SK-N-SH treated with all-trans-retinoic acid at 6 μM for 48 hours (cell line): ENCODE measurements around the gene ENPP7.

Experiments used
- ATAC-seq: fragments of 200-7000 bp; cut with Tn5 transposase; 3 replicates; pipeline ENCODE4 v1.9.1; 2020; ENCODE audit warnings: mild to moderate bottlenecking, moderate library complexity
- ARNTL ChIP-seq: fragments of 450-650 bp; formaldehyde crosslinking; IDR thresholded peaks from 2 replicates; pipeline ENCODE4 v1.5.0; 2020; ENCODE audit warnings: low read depth, mild to moderate bottlenecking, moderate library complexity, borderline replicate concordance
- BACH2 ChIP-seq: fragments of 250-450 bp; sonication (Bioruptor Pico); IDR thresholded peaks from 2 replicates; pipeline ENCODE4 v1.9.0; 2021; ENCODE audit warnings: mild to moderate bottlenecking, borderline replicate concordance
- CREB5 ChIP-seq: fragments of 250-450 bp; sonication (Bioruptor Pico); IDR thresholded peaks from 2 replicates; pipeline ENCODE4 v1.5.1; 2020; ENCODE audit warnings: low read depth, mild to moderate bottlenecking, moderate library complexity
- CSDC2 ChIP-seq: fragments of 250-450 bp; sonication (Bioruptor Pico); IDR thresholded peaks from 2 replicates; pipeline ENCODE4 v1.5.0; 2020; ENCODE audit warnings: mild to moderate bottlenecking, moderate library complexity
- CSRNP3 ChIP-seq: fragments of 250-450 bp; sonication (Bioruptor Pico); IDR thresholded peaks from 2 replicates; pipeline ENCODE4 v1.5.1; 2021; ENCODE audit warnings: mild to moderate bottlenecking, moderate library complexity
- ESRRG ChIP-seq: fragments of 250-450 bp; sonication (Bioruptor Pico); IDR thresholded peaks from 2 replicates; pipeline ENCODE4 v1.6.1; 2021; ENCODE audit warnings: mild to moderate bottlenecking
- ISL1 ChIP-seq: fragments of 250-450 bp; sonication (Bioruptor Pico); IDR thresholded peaks from 2 replicates; pipeline ENCODE4 v2.1.2; 2022; ENCODE audit warnings: mild to moderate bottlenecking, moderate library complexity
- OSR1 ChIP-seq: fragments of 250-450 bp; sonication (Bioruptor Pico); IDR thresholded peaks from 2 replicates; pipeline ENCODE4 v1.8.0; 2022; ENCODE audit warnings: moderate library complexity, mild to moderate bottlenecking, inconsistent platforms
- PATZ1 ChIP-seq: fragments of 250-450 bp; sonication (Bioruptor Pico); IDR thresholded peaks from 2 replicates; pipeline ENCODE4 v1.8.0; 2020; ENCODE audit warnings: mild to moderate bottlenecking, moderate library complexity, borderline replicate concordance
- POU6F1 ChIP-seq: fragments of 250-450 bp; sonication (Bioruptor Pico); IDR thresholded peaks from 2 replicates; pipeline ENCODE4 v1.8.0; 2021; ENCODE audit warnings: low read depth, mild to moderate bottlenecking, moderate library complexity, borderline replicate concordance
- RARB ChIP-seq: fragments of 250-450 bp; sonication (Bioruptor Pico); IDR thresholded peaks from 2 replicates; pipeline ENCODE4 v1.8.0; 2021; ENCODE audit warnings: mild to moderate bottlenecking, moderate library complexity
- SNAI2 ChIP-seq: fragments of 250-450 bp; sonication (Bioruptor Pico); IDR thresholded peaks from 2 replicates; pipeline ENCODE4 v1.5.0; 2020; ENCODE audit warnings: mild to moderate bottlenecking, moderate library complexity
- TCF4 ChIP-seq: fragments of 250-450 bp; sonication (Bioruptor Pico); IDR thresholded peaks from 2 replicates; pipeline ENCODE4 v1.8.0; 2021; ENCODE audit warnings: mild to moderate bottlenecking, moderate library complexity, borderline replicate concordance
- TOX ChIP-seq: fragments of 250-450 bp; sonication (Bioruptor Pico); IDR thresholded peaks from 2 replicates; pipeline ENCODE4 v1.8.0; 2021; ENCODE audit warnings: mild to moderate bottlenecking, moderate library complexity, borderline replicate concordance
- TSHZ2 ChIP-seq: fragments of 250-450 bp; sonication (Bioruptor Pico); IDR thresholded peaks from 2 replicates; pipeline ENCODE4 v1.5.0; 2020; ENCODE audit warnings: mild to moderate bottlenecking, moderate library complexity
- ZC3H10 ChIP-seq: fragments of 250-450 bp; sonication (Bioruptor Pico); IDR thresholded peaks from 2 replicates; pipeline ENCODE4 v1.5.1; 2021; ENCODE audit warnings: mild to moderate bottlenecking, moderate library complexity
- ZFP3 ChIP-seq: fragments of 250-450 bp; sonication (Bioruptor Pico); IDR thresholded peaks from 2 replicates; pipeline ENCODE4 v1.5.0; 2020; ENCODE audit warnings: mild to moderate bottlenecking, moderate library complexity
- ZFP30 ChIP-seq: fragments of 450-650 bp; formaldehyde crosslinking; IDR thresholded peaks from 2 replicates; pipeline ENCODE4 v1.5.0; 2022; ENCODE audit warnings: mild to moderate bottlenecking, moderate library complexity
- ZNF565 ChIP-seq: fragments of 450-650 bp; formaldehyde crosslinking; conservative IDR thresholded peaks from 2 replicates; pipeline ENCODE4 v1.5.0; 2020; ENCODE audit warnings: low read depth, mild to moderate bottlenecking, moderate library complexity
- ZNF70 ChIP-seq: fragments of 450-650 bp; formaldehyde crosslinking; IDR thresholded peaks from 2 replicates; pipeline ENCODE4 v1.5.0; 2020; ENCODE audit warnings: mild to moderate bottlenecking, moderate library complexity
- ZNF8 ChIP-seq: fragments of 450-650 bp; formaldehyde crosslinking; IDR thresholded peaks from 2 replicates; pipeline ENCODE4 v1.5.0; 2020; ENCODE audit warnings: mild to moderate bottlenecking, moderate library complexity

The ENPP7 gene

GRCh38 chr17:79721993-79722671 is 8.6 kb upstream of the ENPP7 start:
- ATAC-seq: peak; percentile 86
- TF ChIP-seq ISL1 (CRISPR knock-in tag) (no peak), PATZ1 (CRISPR knock-in tag) (no peak), CREB5 (CRISPR knock-in tag) (no peak), ZNF8 (CRISPR knock-in tag) (no peak), ARNTL (no peak), ZNF565 (CRISPR knock-in tag) (no peak), CSDC2 (CRISPR knock-in tag) (no peak), SNAI2 (no peak)

GRCh38 chr17:79722787-79723186 is 8.0 kb upstream of the ENPP7 start:
- no peak for TF ChIP-seq CSRNP3 (CRISPR knock-in tag)

GRCh38 chr17:79728169-79728907 is 2.4 kb upstream of the ENPP7 start:
- peak; percentile 96 for ATAC-seq

More at GRCh38 chr17:79722787-79723186, 8.0 kb upstream of the ENPP7 start:
- no peak for ATAC-seq

More at GRCh38 chr17:79728169-79728907, 2.4 kb upstream of the ENPP7 start:
- TF ChIP-seq CREB5 (CRISPR knock-in tag): no peak
- TF ChIP-seq ZNF70 (CRISPR knock-in tag): no peak
- no peak for TF ChIP-seq POU6F1 (CRISPR knock-in tag)
- no peak for TF ChIP-seq TSHZ2 (CRISPR knock-in tag)
- no peak for TF ChIP-seq TCF4 (CRISPR knock-in tag)
- no peak for TF ChIP-seq ZFP3 (CRISPR knock-in tag)
- TF ChIP-seq OSR1 (CRISPR knock-in tag): no peak
- no peak for TF ChIP-seq CSRNP3 (CRISPR knock-in tag)
- TF ChIP-seq BACH2 (CRISPR knock-in tag): no peak
- no peak for TF ChIP-seq ISL1 (CRISPR knock-in tag)
- no peak for TF ChIP-seq ESRRG (CRISPR knock-in tag)
- no peak for TF ChIP-seq RARB
- no peak for TF ChIP-seq ZNF565 (CRISPR knock-in tag)
- no peak for TF ChIP-seq TOX (CRISPR knock-in tag)
- TF ChIP-seq ZFP30 (CRISPR knock-in tag): no peak
- no peak for TF ChIP-seq ZC3H10 (CRISPR knock-in tag)
